GM12878 (cell line): Measurements from ENCODE around the gene MRPL21. TPM values are rescaled to one million over a fixed set of nuclear protein-coding genes. Genes with fewer than 3 reads are reported as not detected.

Source experiments
- ATAC-seq: fragments of 200-7000 bp; cut with Tn5 transposase; 3 replicates; pipeline ENCODE4 v1.9.1; 2020; ENCODE audit warnings: mild to moderate bottlenecking, moderate library complexity
- BruUV-seq: library from RNA; stranded (reverse); fragments of 400-500 nt; replicated peaks from 2 replicates; lab custom pipeline; 2021; lab: Mats Ljungman, UMichigan
- CTCF ChIA-PET: fragments of 300-600 bp; sonication (Branson Sonifier 250); formaldehyde crosslinking; extraction: SDS; loops from one replicate; lab custom pipeline; 2021; ENCODE audit warnings: inconsistent platforms; lab: Yijun Ruan, JAX
- POLR2A ChIA-PET: fragments of 350-600 bp; formaldehyde crosslinking; extraction: SDS; loops from one replicate; lab custom pipeline; 2021; ENCODE audit warnings: inconsistent platforms; lab: Charles Lee
- RAD21 ChIA-PET: fragments of 300-600 bp; sonication (Branson Sonifier 250); formaldehyde crosslinking; loops from one replicate; lab custom pipeline; 2023; ENCODE audit warnings: antibody characterized with exemption; ENCODE audit not compliant: unreplicated experiment; lab: Charles Lee
- SMC1A ChIA-PET: fragments of 300-600 bp; sonication (Branson Sonifier 250); formaldehyde crosslinking; loops from one replicate; lab custom pipeline; 2023; ENCODE audit not compliant: unreplicated experiment, uncharacterized antibody; lab: Charles Lee
- DNase-seq: peaks from one replicate; pipeline ENCODE4 v3.0.0-alpha.2; 2011; ENCODE audit warnings: low read depth, low spot score
- FAIRE-seq: peaks from 3 replicates; lab custom pipeline; 2011; peaks lifted over from hg19 to GRCh38; lab: Jason Lieb, UNC
- H2AFZ ChIP-seq: 2 replicates; pipeline ENCODE4 v1.6.0; 2011; ENCODE audit warnings: low read depth, low read length, control low read depth; ENCODE audit not compliant: control insufficient read depth
- H3K27ac ChIP-seq: 2 replicates; pipeline ENCODE4 v1.5.1; 2011; ENCODE audit warnings: control low read depth; ENCODE audit not compliant: control insufficient read depth, insufficient read depth
- H3K27me3 ChIP-seq, 2 experiments: replicated peaks in 1 of 2; 2 replicates each; pipeline versions ENCODE4 v1.6.0 to v1.6.1; 2011; ENCODE audit warnings: low read length in 1 of 2; ENCODE audit not compliant: control insufficient read depth in 2 of 2, insufficient read depth in 2 of 2
- H3K36me3 ChIP-seq, 2 experiments: 2 replicates each; pipeline ENCODE4 v1.5.1; 2011; ENCODE audit warnings: low read length in 1 of 2; ENCODE audit not compliant: control insufficient read depth in 2 of 2, insufficient read depth in 2 of 2
- H3K4me1 ChIP-seq: 2 replicates; pipeline ENCODE4 v1.6.1; 2011; ENCODE audit warnings: mild to moderate bottlenecking, low read length, moderate library complexity, mixed read lengths; ENCODE audit not compliant: control insufficient read depth, insufficient read depth
- H3K4me2 ChIP-seq: 2 replicates; pipeline ENCODE4 v1.6.0; 2011; ENCODE audit warnings: control low read depth; ENCODE audit not compliant: control insufficient read depth, insufficient read depth
- H3K4me3 ChIP-seq: fragments of 200-600 bp; sonication (generic); 2 replicates; pipeline ENCODE4 v1.5.1; 2016
- H3K79me2 ChIP-seq: 2 replicates; pipeline ENCODE4 v1.6.0; 2011; ENCODE audit warnings: low read length; ENCODE audit not compliant: control insufficient read depth, insufficient read depth
- H3K9ac ChIP-seq: 2 replicates; pipeline ENCODE4 v1.8.0; 2011; ENCODE audit warnings: low read length, control low read depth, mixed read lengths; ENCODE audit not compliant: control insufficient read depth, insufficient read depth
- H3K9me3 ChIP-seq: replicated peaks from 3 replicates; pipeline ENCODE4 v1.5.1; 2011; ENCODE audit warnings: mild to moderate bottlenecking, low read length; ENCODE audit not compliant: control insufficient read depth, insufficient read depth
- H4K20me1 ChIP-seq: 2 replicates; pipeline ENCODE4 v1.6.0; 2011; ENCODE audit not compliant: control insufficient read depth, insufficient read depth
- ASH2L ChIP-seq: fragments of 300-600, 200-600 bp; sonication (generic); IDR thresholded peaks from 2 replicates; pipeline ENCODE4 v1.6.1; 2017; ENCODE audit warnings: low read depth, mild to moderate bottlenecking, borderline replicate concordance
- ATF2 ChIP-seq: IDR thresholded peaks from 2 replicates; pipeline ENCODE4 v1.6.1; 2012; ENCODE audit warnings: low read length, inconsistent platforms
- ATF7 ChIP-seq: fragments of 450-650 bp; IDR thresholded peaks from 2 replicates; pipeline ENCODE4 v1.6.1; 2016; ENCODE audit warnings: low read depth, mild to moderate bottlenecking
- BCL3 ChIP-seq: IDR thresholded peaks from 2 replicates; pipeline ENCODE4 v1.6.1; 2011; ENCODE audit warnings: borderline replicate concordance, low read depth, mild to moderate bottlenecking, moderate library complexity, low read length; ENCODE audit not compliant: insufficient read depth, poor library complexity, severe bottlenecking
- EZH2 ChIP-seq: IDR thresholded peaks from 2 replicates; pipeline ENCODE4 v1.6.1; 2012; ENCODE audit warnings: low read depth, mild to moderate bottlenecking, control low read depth, inconsistent platforms, low read length, borderline replicate concordance; ENCODE audit not compliant: control insufficient read depth
- KLF5 ChIP-seq: fragments of 450-650 bp; IDR thresholded peaks from 2 replicates; pipeline ENCODE4 v1.6.1; 2014; ENCODE audit warnings: mild to moderate bottlenecking; ENCODE audit not compliant: partially characterized antibody
- PBX3 ChIP-seq: IDR thresholded peaks from 2 replicates; pipeline ENCODE4 v1.6.1; 2011; ENCODE audit warnings: mild to moderate bottlenecking, low read depth, low read length, moderate library complexity; ENCODE audit not compliant: insufficient replicate concordance
- STAT1 ChIP-seq: fragments of 450-650 bp; conservative IDR thresholded peaks from 2 replicates; pipeline ENCODE4 v1.6.1; 2014; ENCODE audit warnings: antibody characterized with exemption, mild to moderate bottlenecking
- SUZ12 ChIP-seq: fragments of 200-600 bp; sonication (generic); IDR thresholded peaks from one replicate; pipeline ENCODE4 v1.6.1; 2018; ENCODE audit warnings: antibody characterized with exemption, mild to moderate bottlenecking; ENCODE audit not compliant: unreplicated experiment
- TCF3 ChIP-seq: IDR thresholded peaks from 2 replicates; pipeline ENCODE4 v1.6.1; 2012; ENCODE audit warnings: low read depth, mild to moderate bottlenecking, low read length, borderline replicate concordance; ENCODE audit not compliant: insufficient read depth
- WRNIP1 ChIP-seq: IDR thresholded peaks from 2 replicates; pipeline ENCODE4 v1.6.1; 2011; ENCODE audit warnings: low read depth, low read length, improper control_type of control experiment, borderline replicate concordance
- ZBTB11 ChIP-seq: fragments of 450-650 bp; formaldehyde crosslinking; IDR thresholded peaks from 2 replicates; pipeline ENCODE4 v1.5.0; 2022; ENCODE audit warnings: mild to moderate bottlenecking, missing genetic modification characterization
- WGBS: methylation state at CpG from one replicate; pipeline ENCODE4 v1.1.6; 2016; ENCODE audit warnings: low lambda C conversion rate; ENCODE audit not compliant: insufficient replicate concordance, insufficient coverage; ENCODE audit errors: missing lambda C conversion rate; 5-methylcytosine and 5-hydroxymethylcytosine counted together
- in situ Hi-C: fragments of 300-500 bp; cut with MboI; formaldehyde crosslinking; loops from 9 replicates; pipeline ENCODE4 v1.14.3; 2018; ENCODE audit warnings: mixed read lengths
- intact Hi-C: fragments of 100-400 bp; cut with micrococcal nuclease; formaldehyde crosslinking; loops from one replicate; pipeline ENCODE4 v1.14.2; 2022; ENCODE audit not compliant: unreplicated experiment
- polyA plus RNA-seq, 11 experiments: library from polyadenylated mRNA; depleted of rRNA in 4 of 11; unstranded in 6 of 11; stranded (reverse) in 5 of 11; fragments of >200 nt; fragmentation: Nextera tagmentation in 4 of 11; fragmentation: Illumina TruSeq in 1 of 11; extraction: Ambion mirVana in 4 of 11; extraction: Trizol in 1 of 11; gene quantifications; 1 replicate in 1 of 11; 2 replicates in 10 of 11; pipeline versions ENCODE4 v1.2.1 to v1.2.3, GENCODE V29; 2011 to 2016; ENCODE audit warnings: inconsistent platforms in 2 of 11, missing spikeins in 2 of 11, low read depth in 1 of 11
- total RNA-seq, 4 experiments: library from RNA; depleted of rRNA in 3 of 4; stranded (reverse); fragments of >200 nt in 3 of 4; fragmentation: Illumina TruSeq in 1 of 4; extraction: Trizol in 1 of 4; gene quantifications; 2 replicates each; pipeline versions ENCODE4 v1.2.1 to v1.2.3, GENCODE V29; 2013 to 2021
- TF ChIP-seq, protein P1 (sequence below): fragments of 450-650 bp; IDR thresholded peaks from 2 replicates; pipeline ENCODE4 v1.6.1; 2017; ENCODE audit warnings: borderline replicate concordance

MRPL21 gene
- total and polyA plus RNA-seq, 10 of the 15 experiments (the other 5 are each of a cell fraction or from before 2014, with no cell fraction given): 86.6 to 283 (median 130) TPM

DNA sequence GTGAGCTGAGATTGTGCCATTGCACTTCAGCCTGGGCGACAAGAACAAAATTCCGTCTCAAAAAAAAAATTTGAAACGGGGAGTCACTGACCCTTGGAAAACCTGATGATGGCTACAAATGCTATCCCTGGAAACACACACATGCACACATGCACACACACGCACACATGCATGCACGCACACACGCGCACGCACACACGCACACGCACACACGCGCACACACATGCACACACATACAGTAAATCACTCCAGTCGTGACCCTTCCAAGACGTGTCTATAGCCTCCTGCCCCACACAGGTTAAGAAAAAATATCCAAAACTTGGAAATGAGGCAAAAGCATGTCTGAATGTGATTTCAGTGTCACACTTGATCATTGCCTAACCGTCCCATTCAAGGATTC lies 55.2 kb downstream of the MRPL21 start:
- in situ Hi-C loops: no loop called here
- peaks cover 6% of the 10 kb centered on the region for H3K4me1 ChIP-seq
- ATAC-seq (no peak), DNase-seq (no peak), FAIRE-seq (no peak)
- intact Hi-C loops: loop anchor here (10.0 kb wide), 2 partner anchors 206 to 214 kb away; no protein-coding TSS in a partner anchor
- no peak overlapping the region for H2AFZ ChIP-seq
- no TSS peak for BruUV-seq
- no peaks in the 10 kb centered on the region for H3K27me3 ChIP-seq
- H3K79me2 ChIP-seq: no peaks in the 10 kb centered on the region
- H3K4me3 ChIP-seq: no peak overlapping the region
- H4K20me1 ChIP-seq: no peaks in the 10 kb centered on the region
- WGBS: 75% methylated on average over 15 of the region's 15 CpGs
- SMC1A ChIA-PET: no interaction called here
- RAD21 ChIA-PET: no interaction called here
- no peak overlapping the region for H3K27ac ChIP-seq
- no peak overlapping the region for H3K9ac ChIP-seq
- POLR2A ChIA-PET: no interaction called here
- no peak overlapping the region for H3K4me2 ChIP-seq
- CTCF ChIA-PET: no interaction called here
- no peaks in the 10 kb centered on the region for H3K36me3 ChIP-seq
- H3K9me3 ChIP-seq: no peaks in the 10 kb centered on the region
- TF ChIP-seq ATF7 (no peak), BCL3 (peak; percentile 99), KLF5 (no peak), ATF2 (no peak), STAT1 (no peak), ASH2L (no peak), SUZ12 (no peak), PBX3 (peak; percentile 69), ZBTB11 (CRISPR knock-in tag) (no peak), WRNIP1 (no peak), EZH2 (no peak), TCF3 (peak; percentile 75; the same call in 1 of the 2 replicates)
- TF ChIP-seq, protein P1, sequence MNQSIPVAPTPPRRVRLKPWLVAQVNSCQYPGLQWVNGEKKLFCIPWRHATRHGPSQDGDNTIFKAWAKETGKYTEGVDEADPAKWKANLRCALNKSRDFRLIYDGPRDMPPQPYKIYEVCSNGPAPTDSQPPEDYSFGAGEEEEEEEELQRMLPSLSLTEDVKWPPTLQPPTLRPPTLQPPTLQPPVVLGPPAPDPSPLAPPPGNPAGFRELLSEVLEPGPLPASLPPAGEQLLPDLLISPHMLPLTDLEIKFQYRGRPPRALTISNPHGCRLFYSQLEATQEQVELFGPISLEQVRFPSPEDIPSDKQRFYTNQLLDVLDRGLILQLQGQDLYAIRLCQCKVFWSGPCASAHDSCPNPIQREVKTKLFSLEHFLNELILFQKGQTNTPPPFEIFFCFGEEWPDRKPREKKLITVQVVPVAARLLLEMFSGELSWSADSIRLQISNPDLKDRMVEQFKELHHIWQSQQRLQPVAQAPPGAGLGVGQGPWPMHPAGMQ: no peak
